HG03521 (cell line): ENCODE data around the gene DRD1.
"Not testable (repeated sequence)": the region's sequence is repeated elsewhere in the genome, so short reads cannot be mapped to it uniquely, and the experiment has no call there.

ENCODE experiments used
- ATAC-seq: cut with Tn5 transposase; IDR thresholded peaks from one replicate; pipeline ENCODE4 v1.9.1; 2021; ENCODE audit warnings: mild to moderate bottlenecking, moderate library complexity; ENCODE audit not compliant: unreplicated experiment

The DRD1 gene

GRCh38 chr5:175434800-175435199, 9.2 kb downstream of the DRD1 start:
- no peak for ATAC-seq

DNA sequence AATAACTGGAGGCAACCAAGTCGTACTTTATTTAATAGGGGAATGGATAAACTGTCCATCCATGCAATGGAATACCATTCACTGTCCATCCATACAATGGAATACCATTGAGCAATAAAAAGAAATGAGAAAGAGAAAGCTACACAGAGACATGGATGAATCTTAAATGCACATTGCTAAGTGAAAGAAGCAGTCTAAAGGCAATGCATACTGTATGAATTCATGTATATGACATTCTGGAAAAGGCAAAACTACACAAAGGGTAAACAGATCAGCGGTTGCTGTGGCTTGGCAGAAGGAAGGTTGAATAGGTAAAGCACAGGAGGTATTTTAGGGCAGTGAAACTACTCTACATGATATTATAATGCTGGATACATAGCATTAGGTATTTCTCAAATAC, 16.2 kb downstream of the DRD1 start:
- ATAC-seq: no peak

DNA sequence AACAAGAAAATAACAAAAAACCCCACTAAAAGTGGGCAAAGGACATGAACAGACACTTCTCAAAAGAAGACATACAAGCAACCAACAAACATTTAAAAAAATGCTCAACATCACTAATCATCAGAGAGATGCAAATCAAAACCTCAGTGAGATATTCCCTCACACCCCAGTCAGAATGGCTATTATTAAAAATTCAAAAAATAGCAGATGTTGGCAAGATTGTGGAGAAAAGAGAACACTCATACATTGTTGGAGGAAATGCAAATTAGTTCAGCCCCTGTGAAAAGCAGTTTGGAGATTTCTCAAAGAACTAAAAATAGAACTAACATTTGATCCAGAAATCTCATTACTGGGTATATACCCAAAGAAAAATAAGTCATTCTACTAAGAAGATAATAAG, 19.4 kb downstream of the DRD1 start:
- ATAC-seq: not testable (repeated sequence)

- ATAC-seq: no peak
Measured at GRCh38 chr5:175422058-175422457, 21.9 kb downstream of the DRD1 start.

GRCh38 chr5:175420383-175420782, 23.6 kb downstream of the DRD1 start:
- no peak for ATAC-seq

GRCh38 chr5:175418251-175418650, 25.7 kb downstream of the DRD1 start:
- no peak for ATAC-seq

- no peak for ATAC-seq
Measured at GRCh38 chr5:175417384-175417783, 26.6 kb downstream of the DRD1 start.

GRCh38 chr5:175415303-175415702, 28.7 kb downstream of the DRD1 start:
- no peak for ATAC-seq

GRCh38 chr5:175410926-175411325, 33.1 kb downstream of the DRD1 start:
- no peak for ATAC-seq

DNA sequence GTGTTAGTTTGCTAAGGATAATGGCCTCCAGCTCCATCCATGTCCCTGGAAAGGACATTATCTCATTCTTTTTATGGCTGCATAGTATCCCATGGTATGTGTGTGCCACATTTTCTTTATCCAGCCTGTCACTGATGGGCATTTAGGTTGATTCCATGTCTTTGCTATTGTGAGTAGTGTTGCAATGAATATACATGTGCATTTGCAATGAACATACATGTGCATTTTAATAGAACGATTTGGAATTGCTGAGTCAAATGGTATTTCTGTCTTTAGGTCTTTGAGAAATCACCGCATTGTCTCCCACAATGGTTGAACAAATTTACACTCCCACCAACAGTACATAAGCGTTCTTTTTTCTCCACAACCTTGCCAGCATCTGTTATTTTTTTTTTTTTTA, 37.7 kb downstream of the DRD1 start:
- ATAC-seq: no peak

- not testable (repeated sequence) for ATAC-seq
Measured at GRCh38 chr5:175397590-175398297, 46.2 kb downstream of the DRD1 start.

DNA sequence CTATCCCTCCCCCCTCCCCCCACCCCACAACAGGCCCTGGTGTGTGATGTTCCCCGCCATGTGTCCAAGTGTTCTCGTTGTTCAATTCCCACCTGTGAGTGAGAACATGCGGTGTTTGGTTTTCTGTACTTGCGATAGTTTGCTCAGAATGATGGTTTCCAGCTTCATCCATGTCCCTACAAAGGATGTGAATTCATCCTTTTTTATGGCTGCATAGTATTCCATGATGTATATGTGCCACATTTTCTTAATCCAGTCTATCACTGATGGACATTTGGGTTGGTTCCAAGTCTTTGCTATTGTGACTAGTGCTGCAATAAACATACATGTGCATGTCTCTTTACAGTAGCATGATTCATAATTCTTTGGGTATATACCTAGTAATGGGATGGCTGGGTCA, 48.6 kb downstream of the DRD1 start:
- ATAC-seq: not testable (repeated sequence)

DNA sequence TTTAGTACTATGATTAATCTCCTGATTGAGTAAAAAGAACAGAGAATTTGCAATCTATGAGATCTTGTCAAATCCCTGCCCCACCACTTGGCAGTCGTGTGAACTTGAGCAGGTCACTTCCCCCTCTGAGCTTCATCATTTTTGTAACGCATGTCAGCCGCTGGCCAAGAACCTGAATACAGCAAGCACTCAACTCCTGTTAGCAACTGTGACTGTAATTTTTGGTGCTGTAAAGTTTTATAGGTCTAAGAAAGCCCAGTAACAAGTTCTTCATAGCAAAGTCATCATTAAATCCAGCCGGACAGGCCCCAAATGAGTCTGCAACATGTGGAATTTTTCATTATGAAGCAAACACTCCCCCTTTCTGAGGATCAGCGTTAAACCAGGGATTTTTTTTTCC, 49.4 kb downstream of the DRD1 start:
- ATAC-seq: no peak

GRCh38 chr5:175393897-175394296, 50.1 kb downstream of the DRD1 start:
- ATAC-seq: no peak

DNA sequence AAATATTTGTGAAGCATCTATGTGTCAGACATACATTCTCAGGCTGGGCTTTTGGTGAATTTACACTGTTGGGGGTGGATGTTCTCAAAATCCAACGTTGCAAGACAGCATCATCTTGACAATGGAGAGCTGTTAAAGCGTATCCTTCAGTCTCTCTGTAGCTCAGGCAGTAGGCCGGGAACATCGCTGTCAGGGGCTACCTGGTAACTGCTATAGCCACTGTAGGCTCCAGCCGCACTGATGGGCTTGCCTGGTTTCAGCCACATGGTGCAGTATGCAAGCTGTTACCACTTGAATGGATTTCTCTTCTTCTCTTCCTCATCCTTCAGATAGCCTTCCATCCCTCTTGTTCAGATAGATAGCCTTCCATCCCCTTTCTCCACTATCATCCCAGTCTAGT, 51.7 kb downstream of the DRD1 start:
- ATAC-seq: no peak

DNA sequence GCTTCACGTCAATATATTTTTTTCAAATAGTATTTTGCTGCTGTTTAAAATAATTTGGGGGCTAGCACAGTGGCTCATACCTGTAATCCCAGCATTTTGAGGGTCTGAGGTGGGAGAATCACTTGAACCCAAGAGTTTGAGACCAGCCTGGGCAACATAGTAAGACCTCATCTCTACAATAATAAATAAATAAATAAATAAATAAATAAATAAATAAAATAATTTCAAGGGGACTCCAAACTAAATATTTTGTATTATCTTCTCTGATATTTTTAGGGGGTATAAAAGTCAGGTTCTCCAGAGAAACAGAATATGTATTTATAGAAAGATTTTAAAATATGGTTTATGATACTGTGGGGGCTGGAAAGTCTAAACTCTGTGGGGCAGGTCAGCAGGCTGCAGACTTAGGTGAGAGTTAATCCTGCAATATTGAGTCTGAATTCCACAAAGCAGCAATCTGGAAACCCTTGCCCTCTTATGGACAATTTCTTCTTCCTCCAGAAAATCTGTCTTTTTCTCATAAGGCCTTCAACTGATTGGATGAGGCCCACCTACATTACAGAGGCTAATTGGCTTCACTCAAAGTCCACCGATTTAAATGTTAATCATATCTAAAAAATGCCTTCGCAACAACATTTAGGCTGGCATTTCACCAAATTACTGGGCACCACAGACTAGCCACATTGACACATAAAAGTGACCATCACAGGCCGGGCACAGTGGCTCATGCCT, 53.5 kb downstream of the DRD1 start:
- ATAC-seq: no peak
